CD4-positive, alpha-beta T cell treated with Interleukin-1 beta for 1 hour (primary cell): ENCODE data around the gene GLP1R.
A peak's percentile ranks its signal among the peaks of the same experiment; 100 is the strongest.

Source experiments
- DNase-seq, 2 donors: peaks; one replicate each; pipeline ENCODE4 v3.0.0-alpha.2; 2020 to 2022

GLP1R gene

DNA sequence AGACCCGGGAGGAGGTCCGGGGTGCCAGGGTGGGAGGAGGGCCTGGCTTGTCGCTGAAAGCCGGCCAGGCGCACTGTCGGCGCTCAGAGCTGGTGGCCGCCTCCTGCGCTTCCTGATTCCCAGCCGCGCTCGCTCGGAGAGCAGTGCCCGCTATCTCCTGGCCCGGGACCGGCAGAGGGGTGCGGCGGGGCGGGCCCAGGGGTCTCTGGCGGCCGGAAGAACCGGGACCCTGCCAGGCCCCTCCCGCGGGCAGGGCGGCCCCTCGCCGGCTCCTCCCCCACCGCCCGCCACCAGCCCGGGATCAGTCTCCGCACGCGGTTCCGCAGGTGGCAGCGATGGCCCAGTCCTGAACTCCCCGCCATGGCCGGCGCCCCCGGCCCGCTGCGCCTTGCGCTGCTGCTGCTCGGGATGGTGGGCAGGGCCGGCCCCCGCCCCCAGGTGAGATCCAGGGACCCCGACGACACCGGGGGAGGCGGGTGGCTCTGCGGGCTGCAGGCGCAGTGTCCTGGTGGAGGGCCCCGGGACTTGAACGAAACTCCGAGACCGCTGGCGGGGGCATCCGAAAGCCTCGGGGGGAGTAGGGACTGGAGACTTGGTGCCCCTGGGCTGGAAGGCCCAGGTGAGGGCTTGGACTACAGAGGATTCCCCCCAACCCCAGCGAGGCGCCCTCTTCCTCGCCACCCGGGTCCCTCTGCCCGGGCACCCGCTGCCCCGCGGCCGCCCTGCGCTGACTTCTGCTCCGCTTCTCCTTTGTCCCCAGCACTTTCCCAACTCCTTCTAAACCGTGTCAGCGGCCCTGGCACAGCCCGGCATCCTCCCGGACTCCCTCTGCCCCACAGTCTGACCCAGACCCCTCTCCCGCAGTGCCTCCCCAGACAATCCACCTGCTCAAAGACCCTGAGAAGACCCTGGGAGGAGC is at the start of gene GLP1R:
Gene GLP1R (plus strand): TSS at position 301 of the 919 bp plus-strand sequence. CDS start 60 bp downstream, at position 361.
- no peak for DNase-seq

DNA sequence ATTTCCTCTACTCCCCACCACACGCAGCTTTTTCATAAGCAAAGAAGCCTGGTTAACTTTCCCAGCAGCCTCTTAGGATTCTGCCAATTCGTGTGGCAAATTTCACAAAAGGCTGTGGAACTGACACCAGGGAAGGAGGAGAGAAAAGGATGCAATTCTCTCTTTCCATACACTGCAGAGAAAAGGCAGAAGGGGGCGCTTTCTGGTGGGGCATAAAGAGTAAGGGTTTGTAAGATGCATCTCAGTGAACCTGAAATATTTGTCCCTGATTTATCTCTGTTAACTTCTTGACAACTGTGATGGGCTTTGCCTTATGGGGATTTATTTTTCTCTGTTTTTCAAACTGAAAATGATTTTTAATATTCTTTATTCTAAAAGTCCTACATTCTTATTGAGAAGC is 45.5 kb upstream of the GLP1R start:
- DNase-seq = no peak

DNA sequence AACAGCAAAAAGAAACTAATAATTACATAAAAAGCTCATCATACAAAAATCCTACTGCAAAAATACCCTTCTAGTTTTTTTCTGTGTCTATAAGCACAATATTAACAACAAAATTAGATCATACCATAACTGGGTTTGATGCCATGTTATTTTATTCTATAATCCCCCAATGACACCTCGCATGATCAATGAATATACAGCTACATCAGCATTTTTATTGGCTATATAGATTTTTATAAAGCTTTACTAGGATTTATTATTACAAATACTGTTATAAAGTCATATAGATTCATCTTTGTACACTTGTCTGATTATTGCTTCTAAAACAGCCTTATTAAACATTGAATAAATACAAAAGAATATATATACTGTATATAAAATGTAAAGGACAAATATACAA is 45.1 kb upstream of the GLP1R start:
- no peak for DNase-seq

DNA sequence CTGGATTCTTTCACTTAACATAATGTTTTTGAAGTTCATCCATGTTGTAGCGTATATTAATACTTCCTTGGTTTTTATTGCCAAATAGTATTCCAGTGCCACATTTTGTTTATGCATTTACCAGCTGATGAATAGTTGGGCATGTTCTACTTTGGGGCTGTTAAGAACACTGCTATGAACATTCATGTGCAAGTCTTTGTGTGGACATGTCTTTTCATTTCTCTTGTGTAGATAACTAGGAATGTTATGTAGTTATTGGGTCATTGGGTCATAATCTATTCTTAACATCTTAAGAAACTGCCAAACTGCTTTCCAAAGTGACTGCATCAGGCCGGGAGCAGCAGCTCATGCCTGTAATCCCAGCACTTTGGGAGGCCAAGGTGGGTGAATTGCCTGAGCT is 43.8 kb upstream of the GLP1R start:
- no peak for DNase-seq

DNA sequence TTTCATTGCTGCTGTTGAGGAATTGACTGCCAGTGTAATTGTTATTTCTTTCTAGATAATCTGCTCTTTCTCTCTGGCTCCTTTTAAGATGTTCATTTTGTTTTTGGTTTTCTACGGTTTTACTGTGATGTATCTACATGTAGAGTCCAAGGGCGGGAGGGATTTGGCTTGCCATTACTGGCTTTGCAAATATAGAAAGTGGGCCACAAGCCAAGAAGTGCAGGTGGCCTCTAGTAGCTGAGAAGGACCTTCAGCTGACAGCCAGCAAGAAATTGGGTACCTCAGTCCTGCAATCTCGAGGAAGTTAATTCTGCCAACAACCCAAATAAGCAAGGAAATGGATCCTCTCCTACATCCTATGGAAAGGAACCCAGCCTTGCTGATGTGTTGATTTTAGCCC is 42.8 kb upstream of the GLP1R start:
- DNase-seq = no peak

DNA sequence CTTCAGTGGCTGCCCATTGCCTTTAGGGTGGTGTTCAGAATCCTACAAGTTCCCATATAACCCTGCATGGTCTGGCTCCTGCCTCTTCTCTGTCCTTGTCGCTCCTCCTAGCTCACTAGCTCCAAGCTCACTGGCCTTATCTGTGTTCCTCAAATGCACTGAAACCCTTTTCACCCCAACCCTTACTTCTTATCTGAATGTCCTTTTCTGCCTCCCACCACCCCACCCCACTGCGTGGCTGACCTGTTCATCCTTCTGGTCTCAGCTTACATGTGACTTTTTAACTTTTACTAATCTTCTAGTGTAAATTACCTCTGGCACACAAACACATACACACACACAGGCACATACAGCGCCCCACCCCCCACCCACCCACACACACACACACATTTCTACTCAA is 41.0 kb upstream of the GLP1R start:
- no peak for DNase-seq

DNA sequence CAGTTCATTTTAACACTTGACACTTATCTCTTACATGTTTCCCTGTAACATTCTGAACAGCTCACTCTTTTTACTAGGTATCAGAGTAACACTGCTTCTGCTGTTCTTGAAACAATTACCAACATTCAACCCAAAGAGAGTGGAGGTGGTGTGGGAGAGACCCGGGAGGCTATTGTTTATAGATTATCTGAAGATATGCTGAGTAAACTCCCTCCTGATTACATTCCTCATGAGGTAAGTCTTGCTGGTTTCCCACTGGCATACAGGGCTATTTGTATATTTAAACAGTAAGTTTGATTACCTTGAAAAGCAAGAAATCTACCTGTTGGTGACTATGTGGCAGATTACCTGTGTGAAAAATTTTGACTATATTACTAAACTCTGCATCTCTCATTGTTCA is 39.8 kb upstream of the GLP1R start:
- no peak for DNase-seq

DNA sequence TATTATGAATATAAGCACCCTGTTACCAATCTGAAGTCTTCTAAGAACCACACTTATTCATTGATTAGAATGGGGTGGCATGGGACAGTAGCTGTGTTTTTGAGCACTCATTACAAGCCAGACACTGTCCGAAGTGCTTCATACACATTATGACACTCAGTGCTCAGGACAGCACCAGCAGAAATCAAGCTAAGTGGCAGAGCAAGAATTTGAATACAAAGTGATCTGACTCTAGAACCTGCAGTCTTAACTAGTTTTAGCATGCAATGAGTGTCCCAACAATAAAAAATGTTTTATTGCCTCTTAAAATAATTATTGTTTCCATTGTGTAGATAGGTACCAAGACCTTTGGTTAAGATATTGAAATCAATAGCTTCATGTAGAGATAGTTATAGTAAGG is 39.1 kb upstream of the GLP1R start:
- DNase-seq = no peak

DNA sequence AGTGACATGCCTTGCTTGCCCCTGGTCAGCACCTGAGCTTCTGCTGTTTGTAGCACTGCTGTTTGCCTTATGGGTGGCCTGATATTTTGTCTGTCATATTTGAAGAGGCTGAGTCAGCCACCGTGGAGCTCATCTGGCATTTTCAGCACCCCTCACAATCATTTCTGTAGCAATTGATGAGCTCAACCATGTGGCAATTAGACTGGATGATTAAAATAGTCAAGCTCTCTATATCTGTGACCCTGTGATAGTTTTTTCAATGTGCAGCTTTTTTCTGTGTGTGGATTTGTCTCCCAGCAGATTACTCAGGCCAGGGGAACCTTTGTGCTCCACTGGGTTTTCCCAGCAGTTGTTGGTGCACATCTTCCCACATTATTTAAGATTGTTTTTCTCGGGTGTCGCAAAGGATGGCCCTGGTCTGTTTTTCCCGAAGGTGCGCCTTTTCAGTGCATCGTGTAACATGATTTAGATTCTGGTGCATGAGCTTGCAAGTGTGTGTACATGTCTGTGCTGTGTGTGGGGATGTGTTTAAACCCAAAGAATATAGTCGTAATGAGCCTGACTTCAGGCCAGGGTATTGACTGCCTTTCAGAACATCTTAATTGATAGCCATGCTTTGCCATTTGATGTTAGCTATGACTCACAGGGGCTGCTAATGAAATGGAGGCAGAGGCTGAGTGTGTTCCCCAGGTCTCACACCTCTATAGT is 31.6 kb upstream of the GLP1R start:
- no peak for DNase-seq

DNA sequence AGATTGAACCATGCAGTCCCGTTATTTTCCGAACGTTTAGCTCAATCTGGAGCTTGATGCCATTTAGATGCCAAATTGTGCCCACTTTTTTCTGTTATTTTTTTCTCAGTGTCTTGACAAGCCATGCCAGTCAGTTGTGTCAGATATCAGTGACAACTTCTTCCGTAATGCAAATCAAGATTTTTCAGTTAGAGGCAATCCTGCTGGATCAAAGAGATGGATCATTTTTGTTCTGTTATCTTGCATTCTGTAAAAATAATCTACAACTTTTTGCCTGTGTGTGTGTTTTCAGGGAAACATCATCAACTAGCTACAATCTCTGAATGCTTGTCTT is 31.1 kb upstream of the GLP1R start:
- no peak for DNase-seq

DNA sequence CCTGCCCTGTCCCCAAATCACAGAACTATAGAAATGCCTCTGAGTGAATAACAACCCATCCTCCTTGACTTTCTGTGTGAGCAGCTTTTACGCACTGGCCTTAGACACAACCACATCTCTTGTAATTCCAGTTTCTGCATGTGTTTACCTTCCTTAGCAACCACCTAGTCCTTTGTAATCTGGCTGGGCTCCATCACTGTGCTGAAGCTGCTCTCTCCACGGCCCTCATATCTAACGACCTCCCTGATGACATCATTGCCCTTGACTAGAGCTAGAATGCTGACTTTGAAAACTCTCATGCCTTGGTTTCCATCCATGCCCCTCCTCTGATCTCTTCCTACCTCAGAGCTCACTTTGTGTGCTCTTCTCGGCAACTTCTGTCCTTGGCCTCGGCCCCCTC is 30.5 kb upstream of the GLP1R start:
- no peak for DNase-seq

DNA sequence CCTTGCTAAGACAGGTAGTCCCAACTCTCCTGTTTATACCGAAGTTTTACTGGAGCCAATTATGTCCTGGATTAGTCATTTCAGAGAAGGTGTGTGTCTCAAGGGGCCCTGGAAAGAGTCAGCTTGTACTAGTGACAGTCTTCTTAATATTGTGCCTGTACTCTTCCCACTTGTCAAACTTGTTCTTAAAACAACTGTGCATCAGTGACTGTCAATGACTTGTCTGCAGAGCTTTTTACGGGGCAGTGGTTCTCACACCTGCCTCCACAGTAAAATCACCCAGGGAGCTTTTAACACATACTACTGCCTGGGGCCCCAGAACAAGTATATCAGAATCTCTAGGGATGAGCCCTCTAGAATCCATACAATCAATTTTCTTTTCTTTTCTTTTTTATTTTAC is 28.4 kb upstream of the GLP1R start:
- no peak for DNase-seq

DNA sequence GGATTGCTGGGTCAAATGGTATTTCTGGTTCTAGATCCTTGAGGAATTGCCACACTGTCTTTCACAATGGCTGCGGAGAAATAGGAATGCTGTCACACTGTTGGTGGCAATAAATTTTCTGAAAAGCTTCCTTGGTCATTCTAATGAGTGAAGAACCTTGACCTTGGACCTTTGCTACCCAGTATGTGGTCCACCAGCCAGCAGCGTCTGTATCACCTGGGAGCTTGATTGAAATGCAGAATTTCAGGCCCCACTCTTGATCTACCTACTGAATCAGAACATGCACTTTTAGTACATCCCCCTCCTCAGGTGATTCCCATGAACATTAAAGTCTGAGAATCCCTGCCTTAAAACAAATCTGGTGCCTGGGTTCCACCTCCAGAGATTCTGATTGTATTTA is 27.5 kb upstream of the GLP1R start:
- no peak for DNase-seq

DNA sequence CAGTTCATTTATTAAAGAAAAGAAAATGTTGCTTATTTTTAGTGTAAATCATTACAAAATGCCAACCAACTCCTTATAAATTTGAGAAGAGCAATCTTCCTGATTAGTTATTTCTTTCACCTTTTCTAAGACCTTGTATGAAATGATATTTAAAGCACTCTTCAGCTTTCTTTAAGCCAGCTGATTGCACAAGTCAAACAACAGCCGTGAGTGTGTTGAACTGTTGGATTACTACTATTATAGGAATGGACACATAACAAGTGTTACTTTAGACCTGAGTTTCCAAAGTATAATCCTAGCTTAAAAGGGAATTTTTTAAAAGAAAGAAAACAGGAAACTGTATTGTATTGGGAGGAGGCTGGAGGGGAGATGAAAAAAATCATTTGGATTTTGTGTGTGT is 26.8 kb upstream of the GLP1R start:
- no peak for DNase-seq

DNA sequence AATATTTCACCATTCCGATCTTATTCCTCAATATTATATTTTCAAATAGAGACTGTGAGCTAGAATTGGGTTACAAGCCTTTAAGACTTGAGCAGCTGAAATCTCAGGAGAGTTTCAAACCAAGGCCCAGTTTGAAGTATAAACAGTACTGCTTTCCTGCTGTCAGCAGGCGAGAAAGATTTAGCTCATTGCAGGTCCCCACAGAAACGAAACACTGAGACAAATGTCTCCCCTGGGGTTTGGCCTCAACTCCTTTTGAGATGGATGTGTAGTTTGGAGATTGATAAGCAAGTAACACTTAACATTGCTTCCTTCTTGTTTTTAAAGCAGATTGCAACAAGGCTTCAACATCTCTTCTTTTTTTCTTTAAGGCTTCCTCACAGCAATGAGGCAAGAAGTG is 22.4 kb upstream of the GLP1R start:
- no peak for DNase-seq

DNA sequence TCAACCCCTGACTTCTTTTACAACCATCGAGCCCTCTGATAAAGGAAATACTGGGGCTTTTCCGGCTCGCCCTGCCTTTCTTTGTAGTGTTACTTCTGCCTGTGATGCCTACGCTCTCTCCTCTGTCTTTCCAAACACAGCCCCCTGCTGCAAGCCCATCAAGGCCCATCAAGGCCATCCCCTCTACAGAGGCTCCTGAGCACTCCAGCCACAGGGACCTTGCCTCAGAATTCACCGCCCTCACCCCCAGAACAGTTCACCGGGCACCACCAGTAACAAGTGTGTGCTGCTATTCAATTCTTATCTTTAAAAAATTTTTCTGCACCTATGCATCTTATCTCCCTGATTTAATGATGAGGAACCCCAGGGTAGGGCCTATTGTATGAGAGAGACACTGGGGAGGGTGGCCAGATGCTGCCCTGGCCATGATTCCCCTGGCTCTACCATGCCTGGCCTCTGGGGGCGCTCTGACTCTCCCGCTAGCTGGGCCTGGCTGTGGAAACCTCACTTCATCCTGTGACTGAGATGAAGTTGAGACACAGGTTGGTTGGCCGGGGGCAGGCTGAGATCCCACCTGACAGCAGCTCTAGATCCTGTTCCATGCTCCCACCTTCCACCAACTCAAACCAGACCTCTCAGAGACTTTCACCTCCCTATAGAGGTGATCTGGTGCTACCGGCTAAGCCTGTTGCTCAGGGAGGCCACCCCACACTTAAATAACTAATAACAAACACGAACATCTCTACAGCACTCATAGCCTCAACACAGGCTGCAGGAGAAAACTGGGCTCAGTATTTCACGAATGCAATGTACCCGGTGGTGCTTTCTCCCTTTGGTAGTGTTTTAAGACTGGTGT is 19.2 kb upstream of the GLP1R start:
- peak in 1 of 2 donors; percentile 29 for DNase-seq

DNA sequence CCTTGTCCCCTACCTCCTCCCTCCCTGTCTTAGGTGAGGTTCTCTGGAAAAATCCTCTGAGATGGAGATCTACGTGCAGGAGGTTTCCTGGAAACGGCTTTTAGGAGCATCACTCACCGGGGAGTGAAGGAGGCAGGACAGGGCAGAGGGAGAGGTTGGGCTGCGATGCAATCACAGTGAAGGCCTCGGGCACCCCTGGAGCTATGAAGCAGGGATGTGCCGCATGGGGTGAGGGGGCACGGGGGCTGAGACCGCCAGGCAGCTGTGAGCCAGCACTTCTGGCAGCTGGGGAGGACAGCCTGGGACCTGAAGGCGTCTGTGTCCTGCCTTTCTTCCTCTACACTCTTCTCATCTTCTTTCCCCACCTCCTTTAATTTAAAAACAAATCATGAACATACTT is 12.9 kb upstream of the GLP1R start:
- no peak for DNase-seq

DNA sequence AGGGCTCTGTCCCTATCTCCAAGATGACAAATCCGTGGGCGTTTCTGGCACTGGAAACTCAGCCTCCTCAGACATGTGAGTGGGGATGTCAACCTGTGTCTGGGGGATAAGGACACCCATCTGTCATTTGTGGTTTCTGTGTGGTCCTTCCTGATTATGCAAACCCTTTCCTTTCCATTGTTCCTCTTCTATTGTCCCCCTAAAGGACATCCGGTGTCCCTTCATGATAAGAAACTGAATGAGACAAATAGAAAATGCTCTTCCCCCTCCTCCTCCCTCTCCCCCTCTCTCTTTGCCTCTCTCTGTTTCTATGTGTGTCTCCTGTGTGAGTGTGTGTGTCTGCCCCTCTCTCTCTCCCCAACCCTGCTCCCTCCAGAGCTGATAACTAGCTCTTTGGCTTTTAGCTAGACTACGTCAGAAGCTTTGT is 11.5 kb upstream of the GLP1R start:
- no peak for DNase-seq

DNA sequence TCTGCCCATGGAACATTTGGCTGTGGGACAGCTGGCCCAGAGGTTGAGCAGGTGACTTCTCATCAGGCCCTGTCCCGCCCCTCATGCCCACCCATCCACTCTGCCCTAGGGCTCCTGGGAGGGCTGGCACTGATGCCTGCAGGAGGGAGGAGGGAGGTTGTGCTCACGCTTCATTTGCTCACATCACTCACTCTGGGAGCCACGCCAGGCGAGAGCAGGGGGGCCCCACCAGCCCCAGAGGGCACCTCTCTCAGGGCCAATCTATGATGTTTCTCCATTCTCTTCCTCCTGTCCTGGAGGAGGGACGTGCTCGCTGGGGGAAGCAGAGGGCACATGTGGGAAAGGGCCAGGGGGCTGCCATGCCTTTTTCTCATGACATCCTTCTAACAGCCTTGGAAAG is 10.9 kb upstream of the GLP1R start:
- no peak for DNase-seq

DNA sequence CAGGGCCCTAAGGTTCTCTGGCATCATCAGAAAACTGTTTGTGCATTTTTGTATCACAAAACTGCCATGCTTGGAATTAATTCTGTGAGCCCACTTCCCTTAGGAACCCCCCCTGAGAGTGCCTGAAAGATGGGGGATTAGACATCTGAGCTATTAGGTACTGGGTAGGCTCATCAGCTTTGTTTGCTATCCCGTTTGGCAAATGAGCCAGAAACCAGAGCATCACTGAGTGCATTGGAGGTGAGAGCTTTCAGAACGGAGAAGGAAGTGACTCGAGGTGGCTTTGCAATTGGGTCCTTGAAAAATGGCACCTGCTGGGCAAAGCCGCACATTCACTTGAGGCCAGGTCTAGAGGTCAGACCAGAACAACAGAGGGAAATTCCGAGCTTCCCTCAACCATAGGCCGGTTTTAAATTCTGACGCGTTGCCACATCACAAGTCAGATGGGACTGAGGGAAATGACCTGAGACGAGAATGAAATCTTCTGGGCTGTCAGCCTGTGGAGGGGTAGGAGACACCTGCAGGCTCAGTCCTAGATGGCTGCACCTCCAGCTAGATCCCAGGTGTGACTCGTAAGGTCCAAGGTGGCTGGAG is 8.4 kb upstream of the GLP1R start:
- DNase-seq = no peak

DNA sequence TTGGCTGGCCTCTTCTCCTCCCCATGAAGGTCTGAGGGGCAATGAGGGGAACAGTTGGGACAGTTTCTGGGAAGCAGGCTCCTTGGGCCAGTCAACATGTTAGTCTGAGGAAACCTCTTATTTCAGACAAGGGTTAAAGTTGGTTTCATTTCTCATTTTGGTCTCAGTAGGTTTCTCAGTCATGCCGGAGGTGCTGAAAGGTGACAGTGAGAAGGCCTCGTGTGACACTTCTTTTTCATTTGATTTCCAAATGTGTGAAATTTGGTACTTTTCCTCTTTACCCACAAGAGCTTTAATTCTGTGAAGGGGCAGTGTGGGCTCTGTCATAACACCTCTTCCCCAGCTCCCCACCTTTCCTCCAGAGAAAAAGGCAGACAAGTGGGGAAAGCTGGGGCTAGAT is 7.5 kb upstream of the GLP1R start:
- DNase-seq = no peak

DNA sequence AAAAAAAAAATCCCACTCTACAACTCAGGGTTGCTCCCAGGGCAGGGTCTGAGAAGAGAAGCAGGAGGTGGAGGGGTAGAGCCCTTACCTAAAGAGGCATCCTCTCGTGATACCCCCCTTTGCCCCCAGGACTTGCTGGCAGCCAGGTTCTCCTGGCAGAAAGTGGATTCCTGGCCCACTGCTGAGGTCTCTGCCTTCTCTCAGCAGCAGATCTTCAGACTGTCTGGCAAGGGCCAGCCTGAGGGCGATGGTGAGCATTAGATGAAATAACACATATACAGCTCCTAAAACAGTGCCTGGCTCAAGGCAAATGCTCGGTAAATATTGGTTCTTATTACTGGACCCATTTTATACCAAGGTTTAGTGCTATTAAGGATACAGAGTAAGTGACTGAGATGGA is 4.8 kb upstream of the GLP1R start:
- DNase-seq = no peak

DNA sequence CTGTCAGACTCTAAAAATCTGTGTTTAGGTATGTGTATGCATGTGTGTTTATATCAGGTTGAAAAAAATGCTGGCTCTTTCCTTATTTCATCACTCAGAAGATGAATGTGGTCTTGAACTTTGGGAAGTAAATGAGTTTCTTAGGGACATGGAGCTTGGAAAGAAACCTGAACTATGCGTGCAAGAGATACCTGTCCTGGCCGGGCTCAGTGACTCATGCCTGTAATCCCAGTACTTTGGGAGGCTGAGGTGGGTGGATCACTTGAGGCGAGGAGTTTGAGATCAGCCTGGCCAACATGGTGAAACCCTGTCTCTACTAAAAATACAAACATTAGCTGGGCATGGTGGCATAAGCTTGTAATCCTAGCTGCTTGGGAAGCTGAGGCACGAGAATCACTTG is 4.4 kb upstream of the GLP1R start:
- DNase-seq = no peak
